Smooth muscle cell of the brain vasculature (primary cell): ENCODE results near the gene OPN3.

ENCODE experiments used
- DNase-seq: peaks from one replicate; pipeline ENCODE4 v3.0.0-alpha.2; 2012; ENCODE audit warnings: low read depth, low spot score

The OPN3 gene

GRCh38 chr1:241646201-241646600 lies 6.0 kb upstream of the OPN3 start:
- DNase-seq, result no peak

DNA sequence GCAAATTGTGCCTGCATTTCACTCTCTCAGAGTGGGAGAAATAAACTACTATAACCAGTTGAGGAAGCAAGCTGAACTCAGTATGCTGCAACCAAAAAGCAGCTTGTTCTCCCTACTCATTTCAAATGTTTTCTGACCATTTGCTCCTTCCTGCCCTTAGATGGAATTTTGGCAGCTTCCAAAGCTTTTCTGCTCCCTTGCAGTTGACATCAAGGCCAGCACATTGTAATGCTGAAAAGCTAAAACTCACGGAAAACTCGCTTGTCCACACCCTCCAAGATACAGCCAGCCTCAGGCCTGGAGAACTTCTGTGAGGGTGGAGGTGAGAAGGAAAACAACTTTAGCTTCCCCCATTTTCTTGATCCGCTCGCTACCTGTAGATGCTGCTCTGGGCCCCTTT lies 5.0 kb upstream of the OPN3 start:
- no peak for DNase-seq

GRCh38 chr1:241644259-241644658 lies 4.1 kb upstream of the OPN3 start:
- no peak for DNase-seq

GRCh38 chr1:241642593-241642944 lies 2.4 kb upstream of the OPN3 start:
- DNase-seq, result no peak

- no peak for DNase-seq
Observed at GRCh38 chr1:241641773-241642592, 1.8 kb upstream of the OPN3 start.

DNA sequence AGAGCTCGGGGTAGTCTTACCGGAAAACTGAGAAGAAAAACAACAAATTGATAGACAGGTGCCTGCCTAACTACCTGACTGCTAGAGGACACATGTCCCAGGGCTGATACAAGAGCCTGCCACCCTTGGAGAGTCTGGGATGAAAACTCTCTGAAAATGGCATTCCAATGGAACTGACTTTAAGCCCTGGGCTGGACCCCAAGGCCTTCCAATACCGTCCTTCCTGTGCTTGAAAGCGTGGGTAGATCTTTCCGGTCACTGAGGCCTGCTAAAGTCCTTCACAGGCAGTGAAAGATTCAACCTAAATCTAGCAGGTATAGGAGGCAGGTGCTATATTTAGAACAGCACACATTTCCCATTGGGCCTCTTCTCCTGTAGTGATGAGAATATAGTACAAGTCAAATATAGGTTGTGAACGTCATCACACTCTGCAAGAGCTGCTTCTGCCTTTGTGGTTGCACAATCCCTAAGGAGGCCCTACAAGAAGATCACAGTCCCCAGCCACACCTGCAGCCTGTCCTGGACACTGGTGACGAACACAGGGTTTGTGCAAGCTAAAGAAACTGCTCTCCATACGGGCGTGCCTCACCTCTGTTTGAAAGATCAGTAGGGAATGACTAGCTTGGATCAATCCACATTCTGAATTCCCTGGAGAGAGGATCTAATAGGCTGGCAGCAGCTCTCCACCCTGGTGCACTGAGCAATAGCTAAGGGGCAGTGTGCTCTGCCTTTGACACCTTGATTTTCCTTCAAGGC lies 876 bp upstream of the OPN3 start:
- no peak for DNase-seq

- DNase-seq, result no peak
Observed at GRCh38 chr1:241639623-241640148, 483 bp downstream of the OPN3 start.

DNA sequence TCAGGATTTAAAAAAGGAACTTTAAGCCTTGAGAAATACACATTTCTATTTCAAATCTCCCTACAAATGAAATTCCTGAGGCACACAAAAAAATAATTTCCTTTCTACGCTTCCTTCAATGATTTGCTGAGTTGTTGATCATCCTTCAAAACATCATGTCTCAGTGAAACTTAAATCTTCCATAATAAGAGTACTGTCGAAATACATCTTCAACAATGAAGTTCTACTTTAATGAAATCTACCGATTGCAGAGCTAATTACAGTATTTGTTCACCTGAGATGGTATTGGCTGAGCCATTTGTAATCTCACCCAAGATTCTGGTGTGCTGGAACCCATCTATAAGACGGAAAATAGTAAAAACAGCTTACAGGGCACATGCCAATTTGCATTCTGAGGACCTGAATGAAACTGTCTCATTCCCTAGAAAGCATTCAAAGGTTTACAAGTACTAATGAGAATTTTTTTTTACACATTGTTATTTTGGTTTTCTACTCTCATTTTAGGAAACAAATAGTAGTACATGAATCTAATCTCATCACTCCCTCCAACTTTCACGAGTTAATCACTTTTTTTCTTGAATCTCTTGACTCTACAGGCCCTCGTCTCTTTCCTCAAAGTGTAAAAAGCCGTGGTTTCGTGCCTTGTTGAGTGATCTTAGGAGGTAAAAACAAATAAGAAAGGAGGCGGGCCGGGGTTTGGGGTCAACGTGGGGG lies 1.1 kb downstream of the OPN3 start:
- DNase-seq, result no peak

GRCh38 chr1:241638099-241638682 lies 2.0 kb downstream of the OPN3 start:
- DNase-seq, result no peak

GRCh38 chr1:241637604-241638003 lies 2.6 kb downstream of the OPN3 start:
- no peak for DNase-seq

- DNase-seq, result no peak
Observed at GRCh38 chr1:241637046-241637590, 3.1 kb downstream of the OPN3 start.

GRCh38 chr1:241636291-241636690 lies 3.9 kb downstream of the OPN3 start:
- no peak for DNase-seq

- DNase-seq, result no peak
Observed at GRCh38 chr1:241635556-241636152, 4.5 kb downstream of the OPN3 start.

- no peak for DNase-seq
Observed at GRCh38 chr1:241632987-241633386, 7.2 kb downstream of the OPN3 start.

DNA sequence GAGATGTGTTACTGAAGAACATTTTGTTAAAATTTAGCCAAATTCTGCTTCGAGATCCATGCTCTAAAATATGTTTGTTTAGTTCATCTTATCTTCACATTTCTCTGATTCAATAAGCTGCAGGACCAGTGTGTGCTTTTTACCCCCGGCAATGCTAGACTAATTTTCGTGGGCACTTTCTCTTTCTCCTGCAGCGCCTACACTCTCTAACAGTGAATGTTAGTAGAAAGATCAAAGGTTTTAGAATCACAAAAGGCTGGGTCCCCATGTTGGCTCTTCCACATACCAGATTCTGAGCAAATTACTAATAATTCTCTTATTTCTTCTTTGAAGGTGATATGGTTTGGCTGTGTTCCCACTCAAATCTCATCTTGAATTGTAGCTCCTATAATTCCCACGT lies 8.5 kb downstream of the OPN3 start:
- DNase-seq, result no peak

GRCh38 chr1:241630899-241631298 lies 9.3 kb downstream of the OPN3 start:
- no peak for DNase-seq

- no peak for DNase-seq
Observed at GRCh38 chr1:241630476-241630875, 9.7 kb downstream of the OPN3 start.

GRCh38 chr1:241630005-241630404 lies 10.2 kb downstream of the OPN3 start:
- no peak for DNase-seq

DNA sequence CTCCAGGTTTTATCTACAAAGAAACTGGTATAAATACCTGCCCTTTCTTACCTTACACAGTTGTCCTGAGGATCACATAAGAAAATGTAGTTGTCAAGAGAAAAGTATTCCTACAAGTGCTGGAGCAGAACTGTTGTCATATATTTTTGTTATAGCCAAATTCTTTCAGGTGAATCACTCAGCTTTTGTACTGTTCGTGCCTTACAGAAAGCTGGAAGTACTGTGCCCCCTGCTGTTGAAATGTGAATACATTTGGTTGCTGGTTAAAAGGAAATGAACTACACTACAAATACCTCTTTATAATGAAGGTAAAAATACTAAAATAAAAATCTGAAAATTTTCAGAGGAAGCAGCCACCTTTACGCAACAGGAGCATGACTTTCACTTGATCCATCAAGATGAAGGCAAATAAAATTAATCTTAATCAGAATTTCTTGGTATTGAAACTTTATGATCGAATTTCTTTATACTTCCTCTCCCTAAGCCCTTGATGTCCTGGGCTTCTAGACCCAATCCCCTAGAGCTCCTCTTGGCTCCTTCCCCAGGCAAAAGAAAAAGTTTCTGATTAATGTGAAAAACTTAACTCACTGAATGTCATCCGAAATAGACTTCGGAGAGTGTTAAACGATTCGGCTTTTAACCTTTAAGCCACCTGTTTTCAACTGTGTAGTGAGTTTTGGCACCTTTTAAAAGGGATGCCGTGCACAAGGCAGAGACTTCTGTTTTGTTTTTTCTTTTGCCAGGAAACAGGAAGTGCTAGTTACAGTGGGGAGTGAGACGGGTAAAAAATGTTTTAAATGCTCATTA lies 12.5 kb downstream of the OPN3 start:
- DNase-seq, result no peak

DNA sequence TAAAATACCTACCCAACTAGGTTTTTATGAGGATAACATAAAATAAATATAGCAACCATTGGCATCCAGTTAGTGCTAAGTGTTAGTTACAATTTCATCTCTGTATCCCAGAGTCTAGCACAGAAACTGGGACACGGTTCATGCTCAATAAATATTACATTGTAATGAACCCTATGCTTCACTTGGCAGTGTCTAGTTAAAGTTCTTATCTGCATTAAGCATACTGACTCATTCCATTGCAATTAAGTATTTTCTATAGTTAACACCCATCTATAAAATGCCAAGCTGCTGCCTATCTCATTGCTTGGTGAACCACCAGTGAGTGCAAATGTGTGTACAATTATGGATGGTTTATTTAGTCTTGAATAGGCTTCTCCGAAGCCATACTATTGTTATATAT lies 15.2 kb downstream of the OPN3 start:
- no peak for DNase-seq
